Endodermal cell (in vitro differentiated cells): ENCODE measurements around the gene FANCE. TPM values are rescaled to one million over a fixed set of nuclear protein-coding genes. Genes with fewer than 3 reads are reported as not detected.

Experiments
- DNase-seq: peaks from one replicate; pipeline ENCODE4 v3.0.0-alpha.2; 2017
- H3K27ac ChIP-seq: 2 replicates; pipeline ENCODE4 v1.5.1; 2013; ENCODE audit warnings: mild to moderate bottlenecking, low read depth, low read length, moderate library complexity
- H3K27me3 ChIP-seq: 2 replicates; pipeline ENCODE4 v1.6.1; 2013; ENCODE audit warnings: mild to moderate bottlenecking, low read length, moderate library complexity; ENCODE audit not compliant: insufficient read depth, control insufficient read depth, poor library complexity, severe bottlenecking
- H3K36me3 ChIP-seq: 2 replicates; pipeline ENCODE4 v1.7.0; 2013; ENCODE audit warnings: mild to moderate bottlenecking, low read length, moderate library complexity; ENCODE audit not compliant: control insufficient read depth, insufficient read depth
- H3K4me1 ChIP-seq: one replicate; pipeline ENCODE4 v1.7.0; 2013; ENCODE audit warnings: low read length; ENCODE audit not compliant: control insufficient read depth, insufficient read depth
- H3K4me3 ChIP-seq: 2 replicates; pipeline ENCODE4 v1.5.1; 2013; ENCODE audit warnings: mild to moderate bottlenecking, low read length, moderate library complexity
- H3K9ac ChIP-seq: 2 replicates; pipeline ENCODE4 v1.6.1; 2013; ENCODE audit warnings: mild to moderate bottlenecking, low read length, moderate library complexity; ENCODE audit not compliant: poor library complexity, severe bottlenecking; ENCODE audit errors: extremely low read depth
- H3K9me3 ChIP-seq: 2 replicates; pipeline ENCODE4 v1.6.1; 2013; ENCODE audit warnings: mild to moderate bottlenecking, low read length, moderate library complexity; ENCODE audit not compliant: control insufficient read depth
- H3K27ac Mint-ChIP-seq: 2 replicates; pipeline ENCODE4 v1.8.0; 2020; ENCODE audit warnings: mixed read lengths
- H3K27me3 Mint-ChIP-seq: 2 replicates; pipeline ENCODE4 v1.8.0; 2021; ENCODE audit warnings: mild to moderate bottlenecking, mixed read lengths; ENCODE audit not compliant: insufficient read depth
- H3K36me3 Mint-ChIP-seq: 2 replicates; pipeline ENCODE4 v1.8.0; 2020; ENCODE audit warnings: low read depth, mixed read lengths
- H3K4me1 Mint-ChIP-seq: 2 replicates; pipeline ENCODE4 v1.8.0; 2020; ENCODE audit warnings: mixed read lengths
- H3K4me3 Mint-ChIP-seq: 2 replicates; pipeline ENCODE4 v1.8.0; 2020; ENCODE audit warnings: mild to moderate bottlenecking, moderate library complexity, mixed read lengths
- H3K9me3 Mint-ChIP-seq: 2 replicates; pipeline ENCODE4 v1.8.0; 2020; ENCODE audit warnings: mild to moderate bottlenecking, mixed read lengths
- WGBS, 2 experiments: methylation state at CpG; one replicate each; pipeline versions ENCODE4 v1.1.5 to v1.1.7; 2013; ENCODE audit warnings: missing lambda C conversion rate in 2 of 2, mixed read lengths in 1 of 2; ENCODE audit not compliant: insufficient coverage in 1 of 2, insufficient read length in 1 of 2; 5-methylcytosine and 5-hydroxymethylcytosine counted together
- total RNA-seq, 2 donors: library from RNA; stranded (reverse); fragmentation: NEBNext Ultra II Directional in 1 of 2; extraction: Animal tissue kit (Norgen Biotek cat#: 25700) in 1 of 2; gene quantifications; 2 replicates in 1 of 2; 3 replicates in 1 of 2; pipeline ENCODE4 v1.2.1, GENCODE V29; 2021
- TF ChIP-seq, protein P1 (sequence below): fragments of 200-600 bp; sonication (generic); conservative IDR thresholded peaks from 2 replicates; pipeline ENCODE4 v1.5.0; 2021; ENCODE audit warnings: antibody characterized with exemption, mild to moderate bottlenecking

FANCE gene
- total RNA-seq, 2 donors from 2014 or later = 13.5 to 16.4 TPM

DNA sequence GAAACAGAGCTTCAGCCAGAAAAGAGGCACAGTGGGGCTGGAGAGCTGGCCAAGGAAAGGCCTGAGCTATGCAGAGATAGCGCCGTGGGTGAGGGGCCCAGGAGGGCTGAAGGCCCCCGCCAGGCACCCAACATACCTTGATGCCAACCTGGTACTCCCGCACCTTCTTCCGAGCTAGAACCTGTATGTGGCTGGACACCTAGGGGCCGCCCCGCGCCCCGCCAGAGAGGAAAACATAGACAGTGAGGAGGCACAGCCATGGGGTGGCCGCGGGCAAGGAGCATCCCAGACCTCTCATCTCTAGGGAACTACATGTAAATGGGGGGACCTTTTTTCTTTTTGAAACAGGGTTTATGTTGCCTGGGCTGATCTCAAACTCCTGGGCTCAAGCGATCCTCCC lies 28.0 kb downstream of the FANCE start:
- no peaks in the 10 kb centered on the region for H3K9me3 Mint-ChIP-seq
- H3K4me1 ChIP-seq = peaks cover 3% of the 10 kb centered on the region
- H3K9ac ChIP-seq = no peak overlapping the region
- TF ChIP-seq, protein P1, sequence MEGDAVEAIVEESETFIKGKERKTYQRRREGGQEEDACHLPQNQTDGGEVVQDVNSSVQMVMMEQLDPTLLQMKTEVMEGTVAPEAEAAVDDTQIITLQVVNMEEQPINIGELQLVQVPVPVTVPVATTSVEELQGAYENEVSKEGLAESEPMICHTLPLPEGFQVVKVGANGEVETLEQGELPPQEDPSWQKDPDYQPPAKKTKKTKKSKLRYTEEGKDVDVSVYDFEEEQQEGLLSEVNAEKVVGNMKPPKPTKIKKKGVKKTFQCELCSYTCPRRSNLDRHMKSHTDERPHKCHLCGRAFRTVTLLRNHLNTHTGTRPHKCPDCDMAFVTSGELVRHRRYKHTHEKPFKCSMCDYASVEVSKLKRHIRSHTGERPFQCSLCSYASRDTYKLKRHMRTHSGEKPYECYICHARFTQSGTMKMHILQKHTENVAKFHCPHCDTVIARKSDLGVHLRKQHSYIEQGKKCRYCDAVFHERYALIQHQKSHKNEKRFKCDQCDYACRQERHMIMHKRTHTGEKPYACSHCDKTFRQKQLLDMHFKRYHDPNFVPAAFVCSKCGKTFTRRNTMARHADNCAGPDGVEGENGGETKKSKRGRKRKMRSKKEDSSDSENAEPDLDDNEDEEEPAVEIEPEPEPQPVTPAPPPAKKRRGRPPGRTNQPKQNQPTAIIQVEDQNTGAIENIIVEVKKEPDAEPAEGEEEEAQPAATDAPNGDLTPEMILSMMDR = no peak
- H3K27me3 Mint-ChIP-seq = no peaks in the 10 kb centered on the region
- no peaks in the 10 kb centered on the region for H3K27me3 ChIP-seq
- H3K4me1 Mint-ChIP-seq = peaks cover 8% of the 10 kb centered on the region
- peaks cover 33% of the 10 kb centered on the region for H3K36me3 Mint-ChIP-seq
- peaks cover 20% of the 10 kb centered on the region for H3K36me3 ChIP-seq
- no peak overlapping the region for H3K4me3 Mint-ChIP-seq
- H3K4me3 ChIP-seq = no peak overlapping the region
- H3K27ac Mint-ChIP-seq = no peak overlapping the region
- no peak overlapping the region for H3K27ac ChIP-seq
- DNase-seq = peak; percentile 38
- H3K9me3 ChIP-seq = no peaks in the 10 kb centered on the region
- WGBS, 2 experiments = 93 to 96% methylated on average over 12 of the region's 12 CpGs

DNA sequence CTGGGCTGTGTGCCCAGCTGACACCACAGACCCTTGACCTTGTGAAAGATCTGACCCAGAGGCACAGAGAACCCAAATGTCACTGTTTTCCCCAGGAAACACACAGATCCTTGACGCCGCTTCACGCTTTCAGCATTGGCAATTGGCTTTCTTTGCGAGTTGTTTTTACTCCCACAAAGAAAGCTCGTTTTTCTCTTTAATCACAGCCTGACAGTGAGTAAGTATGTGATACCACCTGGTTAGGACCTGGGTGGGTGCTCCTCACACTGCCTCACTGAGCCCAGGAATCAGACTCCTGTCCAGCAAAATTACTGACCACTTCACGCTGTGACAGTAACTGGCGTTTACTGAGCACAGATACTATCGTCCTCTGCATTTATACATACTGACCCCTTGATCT lies 29.1 kb downstream of the FANCE start:
- no peak overlapping the region for H3K27ac Mint-ChIP-seq
- H3K4me1 Mint-ChIP-seq = peaks cover 14% of the 10 kb centered on the region
- H3K36me3 ChIP-seq = peaks cover 21% of the 10 kb centered on the region
- no peaks in the 10 kb centered on the region for H3K27me3 ChIP-seq
- H3K9me3 ChIP-seq = no peaks in the 10 kb centered on the region
- 84% methylated on average over 8 of the region's 8 CpGs for WGBS, 2 experiments
- TF ChIP-seq, protein P1 = no peak
- peaks cover 31% of the 10 kb centered on the region for H3K36me3 Mint-ChIP-seq
- H3K4me3 ChIP-seq = no peak overlapping the region
- H3K27ac ChIP-seq = no peak overlapping the region
- H3K4me1 ChIP-seq = peaks cover 14% of the 10 kb centered on the region
- H3K4me3 Mint-ChIP-seq = no peak overlapping the region
- no peak overlapping the region for H3K9ac ChIP-seq
- H3K9me3 Mint-ChIP-seq = no peaks in the 10 kb centered on the region
- DNase-seq = peak; percentile 32
- no peaks in the 10 kb centered on the region for H3K27me3 Mint-ChIP-seq

DNA sequence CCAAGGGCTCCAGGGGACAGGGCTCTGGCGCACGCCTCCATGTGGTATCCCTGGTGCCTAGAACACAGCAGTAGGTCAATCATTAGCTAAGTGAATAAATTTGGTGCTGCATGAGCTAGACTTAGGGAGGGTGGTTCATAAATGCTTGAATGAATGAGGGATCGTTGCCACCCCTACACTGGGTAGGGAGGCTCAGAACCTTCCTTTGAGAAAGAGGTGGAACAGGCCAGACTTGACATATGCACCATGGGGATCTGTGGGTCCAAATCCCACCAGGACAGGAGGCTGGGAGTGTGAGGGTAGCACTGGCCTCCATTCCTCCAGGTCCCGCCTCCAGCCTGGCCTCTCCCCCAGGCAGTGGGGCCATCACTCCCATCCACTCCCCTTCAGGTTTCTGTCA lies 30.9 kb downstream of the FANCE start:
- Histone ChIP-seq H3K36me3 (peaks cover 18% of the 10 kb centered on the region), H3K9me3 (no peaks in the 10 kb centered on the region), H3K27me3 (no peaks in the 10 kb centered on the region), H3K4me3 (no peak overlapping the region), H3K9ac (no peak overlapping the region), H3K27ac (no peak overlapping the region), H3K4me1 (peaks cover 17% of the 10 kb centered on the region)
- Mint-ChIP-seq H3K27ac (no peak overlapping the region), H3K9me3 (no peaks in the 10 kb centered on the region), H3K27me3 (no peaks in the 10 kb centered on the region), H3K4me3 (no peak overlapping the region), H3K4me1 (peaks cover 25% of the 10 kb centered on the region), H3K36me3 (peaks cover 24% of the 10 kb centered on the region)
- WGBS, 2 experiments = 89 to 97% methylated on average over 3 to 4 of the region's 4 CpGs
- TF ChIP-seq, protein P1 = no peak
- DNase-seq = no peak
